Sigmoid colon (tissue), 7 donors: ENCODE data around the gene HSBP1L1. TPM values are rescaled to one million over a fixed set of nuclear protein-coding genes. Genes with fewer than 3 reads are reported as not detected.
A peak's percentile ranks its signal among the peaks of the same experiment; 100 is the strongest.
"Not testable (repeated sequence)": the region's sequence is repeated elsewhere in the genome, so short reads cannot be mapped to it uniquely, and the experiment has no call there.

Source experiments
- DNase-seq: peaks from one replicate; pipeline ENCODE4 v3.0.0-alpha.2; 2019
- H3K27ac ChIP-seq, 4 donors: fragments of 200-600 bp; sonication (generic); one replicate each; pipeline ENCODE4 v1.5.1; 2016 to 2019; ENCODE audit warnings: mild to moderate bottlenecking in 1 of 4
- H3K27me3 ChIP-seq, 3 donors: fragments of 200-600 bp; sonication (generic); one replicate each; pipeline ENCODE4 v1.5.1; 2019; ENCODE audit warnings: mild to moderate bottlenecking in 1 of 3
- H3K36me3 ChIP-seq, 4 donors: fragments of 200-600 bp; sonication (generic); one replicate each; pipeline ENCODE4 v1.5.1; 2016 to 2019
- H3K4me1 ChIP-seq, 4 donors: fragments of 200-600 bp; sonication (generic); one replicate each; pipeline ENCODE4 v1.5.1; 2017 to 2019
- H3K4me3 ChIP-seq, 4 donors: fragments of 200-600 bp; sonication (generic); one replicate each; pipeline ENCODE4 v1.5.1; 2017 to 2019; ENCODE audit warnings: mild to moderate bottlenecking in 2 of 4, moderate library complexity in 1 of 4
- H3K9me3 ChIP-seq, 4 donors: fragments of 200-600 bp in 3 of 4; sonication (generic) in 3 of 4; one replicate each; pipeline versions ENCODE4 v1.5.1 to v1.6.1; 2013 to 2019
- CTCF ChIP-seq, 4 experiments: fragments of 450-650 bp in 3 of 4; fragments of 200-600 bp in 1 of 4; IDR thresholded peaks; one replicate each; pipeline ENCODE4 v1.5.1; 2016 to 2019; ENCODE audit warnings: antibody characterized with exemption in 4 of 4, mild to moderate bottlenecking in 3 of 4, moderate library complexity in 2 of 4
- EP300 ChIP-seq, 4 donors: sonication (generic); formaldehyde crosslinking; IDR thresholded peaks; one replicate each; pipeline ENCODE4 v1.6.1; 2017; ENCODE audit warnings: antibody characterized with exemption in 4 of 4
- POLR2A ChIP-seq, 2 donors: fragments of 450-650 bp; IDR thresholded peaks; one replicate each; pipeline ENCODE4 v1.6.1; 2016; ENCODE audit warnings: antibody characterized with exemption in 2 of 2, mild to moderate bottlenecking in 2 of 2, moderate library complexity in 2 of 2
- POLR2AphosphoS5 ChIP-seq, 4 donors: sonication (generic); formaldehyde crosslinking; IDR thresholded peaks; one replicate each; pipeline ENCODE4 v1.6.1; 2017; ENCODE audit warnings: antibody characterized with exemption in 4 of 4
- WGBS, 2 donors: extraction: QIAGEN DNeasy Blood & Tissue Kit; methylation state at CpG; one replicate each; pipeline ENCODE4 v1.1.7; 2013; 5-methylcytosine and 5-hydroxymethylcytosine counted together
- intact Hi-C: fragments of 100-400 bp; cut with DNase I; formaldehyde crosslinking; loops from one replicate; pipeline ENCODE4 v1.15.1; 2023
- polyA plus RNA-seq, 3 donors: library from polyadenylated mRNA; stranded (reverse); fragments of 200-250 nt; gene quantifications; one replicate each; pipeline ENCODE4 v1.2.3, GENCODE V29; 2013
- total RNA-seq, 4 donors: library from RNA; depleted of rRNA; stranded (reverse); fragments of >200 nt; gene quantifications; one replicate each; pipeline ENCODE4 v1.1.0, GENCODE V29; 2016
- donor health status: healthy with polysubstance abuse.
- donor health status: Bipolar disorder and iron deficiency.
- donor health status: healthy.

HSBP1L1 gene
- total and polyA plus RNA-seq, 7 donors: 15.8 to 86.5 (median 21.0) TPM

GRCh38 chr18:80010551-80010906 lies 46.1 kb downstream of the HSBP1L1 start:
- WGBS, 2 donors: 89 to 91% methylated on average over 5 of the region's 5 CpGs
- H3K27ac ChIP-seq: peak overlapping the region; percentile 79 to 89 (median 82)
- TF ChIP-seq POLR2A (IDR thresholded peaks at IDR 0.05): no peak
- no peak for TF ChIP-seq EP300 (IDR thresholded peaks at IDR 0.05)
- no peak for TF ChIP-seq POLR2AphosphoS5 (IDR thresholded peaks at IDR 0.05)
- TF ChIP-seq CTCF (IDR thresholded peaks at IDR 0.05): no peak
- H3K4me3 ChIP-seq: peak overlapping the region in 1 of 4 donors; percentile 7
- H3K27me3 ChIP-seq: no peaks in the 10 kb centered on the region
- intact Hi-C loops: loop anchor here (1.0 kb wide), 2 partner anchors 21 to 23 kb away; no protein-coding TSS in a partner anchor
- peak; percentile 87 for DNase-seq
- H3K36me3 ChIP-seq: no peaks in the 10 kb centered on the region
- H3K9me3 ChIP-seq: peaks cover 0 to 13% (median 4%) of the 10 kb centered on the region in 4 donors
- peaks cover 0 to 20% (median 16%) of the 10 kb centered on the region in 4 donors for H3K4me1 ChIP-seq

- H3K4me3 ChIP-seq, H3K36me3 ChIP-seq, intact Hi-C loops, DNase-seq, H3K27me3 ChIP-seq: not testable (repeated sequence)
- peak overlapping the region in 3 of 4 donors; percentile 79 to 89 (median 82) for H3K27ac ChIP-seq
- H3K9me3 ChIP-seq: peaks cover 0 to 13% (median 4%) of the 10 kb centered on the region in 4 donors
- 90 to 93% methylated on average over 14 of the region's 14 CpGs for WGBS, 2 donors
- peaks cover 0 to 20% (median 16%) of the 10 kb centered on the region in 4 donors for H3K4me1 ChIP-seq
Observed at GRCh38 chr18:80011496-80012137, 47.2 kb downstream of the HSBP1L1 start.

- Histone ChIP-seq H3K9me3 (peaks cover 0 to 13% (median 4%) of the 10 kb centered on the region in 4 donors), H3K27ac (no peak overlapping the region), H3K4me1 (peaks cover 0 to 20% (median 16%) of the 10 kb centered on the region in 4 donors), H3K4me3 (no peak overlapping the region), H3K27me3 (no peaks in the 10 kb centered on the region), H3K36me3 (no peaks in the 10 kb centered on the region)
- no peak for DNase-seq
- TF ChIP-seq CTCF (IDR thresholded peaks at IDR 0.05): no peak
- no peak for TF ChIP-seq POLR2A (IDR thresholded peaks at IDR 0.05)
- TF ChIP-seq POLR2AphosphoS5 (IDR thresholded peaks at IDR 0.05): no peak
- TF ChIP-seq EP300 (IDR thresholded peaks at IDR 0.05): no peak
- WGBS, 2 donors: 96 to 97% methylated on average over 20 of the region's 20 CpGs
- intact Hi-C loops: no loop called here
Observed at GRCh38 chr18:80012714-80013113, 48.3 kb downstream of the HSBP1L1 start.

Other genes starting within 250 kb of the HSBP1L1 start
- gene KCNG2, start 166.7 kb upstream of the HSBP1L1 start, total RNA-seq: under 1 TPM in 1 of 4 donors, not detected in 3; 0.41 TPM
- gene KCNG2, start 166.7 kb upstream of the HSBP1L1 start, polyA plus RNA-seq: under 1 TPM in 1 of 3 donors, not detected in 2; 0.15 TPM
- 10 to 100 TPM; 27.3 to 33.2 (median 32.0) TPM for gene SLC66A2, start 13.0 kb upstream of the HSBP1L1 start, total RNA-seq
- 10 to 100 TPM; 36.0 to 59.4 (median 49.2) TPM for gene SLC66A2, start 13.0 kb upstream of the HSBP1L1 start, polyA plus RNA-seq
- 10 to 100 TPM; 16.9 to 32.9 (median 27.1) TPM for gene TXNL4A, start 23.9 kb downstream of the HSBP1L1 start, total RNA-seq
- 10 to 100 TPM; 72.9 to 85.3 (median 85.3) TPM for gene TXNL4A, start 23.9 kb downstream of the HSBP1L1 start, polyA plus RNA-seq
- 10 to 100 TPM; 20.2 to 39.5 (median 28.4) TPM for gene RBFA, start 69.8 kb downstream of the HSBP1L1 start, total RNA-seq
- gene RBFA, start 69.8 kb downstream of the HSBP1L1 start, polyA plus RNA-seq: 10 to 100 TPM in 2 of 3 donors, 1 to 10 TPM in 1; 9.0 to 21.5 (median 10.8) TPM
- gene ADNP2, start 144.6 kb downstream of the HSBP1L1 start, total RNA-seq: 10 to 100 TPM; 13.0 to 18.0 (median 13.3) TPM
- 10 to 100 TPM in 1 of 3 donors, 1 to 10 TPM in 2; 3.6 to 10.3 (median 4.9) TPM for gene ADNP2, start 144.6 kb downstream of the HSBP1L1 start, polyA plus RNA-seq